Measurements from ENCODE around the gene ABCG8.
A peak's percentile ranks its signal among the peaks of the same experiment; 100 is the strongest.

ABCG8 gene

GRCh38 chr2:43855292-43855691 is 16.5 kb downstream of the ABCG8 start:
- DNase-seq (ENCODE audit: low spot score): no peak
- FAIRE-seq: no peak

GRCh38 chr2:43872151-43872550 is 33.4 kb downstream of the ABCG8 start:
- DNase-seq (ENCODE audit: low spot score) (no peak), FAIRE-seq (peak; percentile 20)

- FAIRE-seq (no peak), DNase-seq (ENCODE audit: low spot score) (no peak)
Observed at GRCh38 chr2:43874776-43875451, 36.1 kb downstream of the ABCG8 start.

GRCh38 chr2:43877782-43878464 is 39.2 kb downstream of the ABCG8 start:
- FAIRE-seq: peak; percentile 76
- peak; percentile 88 for DNase-seq (ENCODE audit: low spot score)

GRCh38 chr2:43879261-43879660 is 40.5 kb downstream of the ABCG8 start:
- no peak for FAIRE-seq
- DNase-seq (ENCODE audit: low spot score): no peak

- FAIRE-seq (no peak), DNase-seq (ENCODE audit: low spot score) (no peak)
Observed at GRCh38 chr2:43880471-43880870, 41.7 kb downstream of the ABCG8 start.

- FAIRE-seq (no peak), DNase-seq (ENCODE audit: low spot score) (no peak)
Observed at GRCh38 chr2:43880952-43881351, 42.2 kb downstream of the ABCG8 start.

DNA sequence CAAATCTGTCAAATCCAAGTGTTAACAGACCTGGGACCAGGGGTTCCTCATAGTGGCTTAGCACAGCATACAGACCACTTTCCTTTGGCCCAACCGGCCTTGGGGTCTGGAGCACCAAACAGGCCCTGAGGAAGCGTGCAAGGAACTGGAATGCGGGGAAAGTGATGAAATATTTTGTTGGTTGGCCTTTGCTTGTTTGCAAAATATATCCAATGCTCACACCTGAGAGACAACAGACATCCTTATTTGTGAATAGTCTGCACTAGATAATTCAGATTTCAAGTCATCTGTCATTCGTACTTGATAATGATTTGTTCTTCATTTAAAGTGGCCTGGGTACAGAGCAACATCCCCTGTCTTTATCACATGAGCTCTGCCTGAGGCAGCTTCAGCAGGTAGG is 43.5 kb downstream of the ABCG8 start:
- DNase-seq (ENCODE audit: low spot score) (no peak), FAIRE-seq (no peak)

GRCh38 chr2:43884689-43885088 is 45.9 kb downstream of the ABCG8 start:
- DNase-seq (ENCODE audit: low spot score): no peak
- FAIRE-seq: no peak

GRCh38 chr2:43885132-43885632 is 46.4 kb downstream of the ABCG8 start:
- FAIRE-seq: no peak

GRCh38 chr2:43887176-43887575 is 48.4 kb downstream of the ABCG8 start:
- DNase-seq (ENCODE audit: low spot score) (no peak), FAIRE-seq (no peak)

More at GRCh38 chr2:43885132-43885632, 46.4 kb downstream of the ABCG8 start:
- DNase-seq (ENCODE audit: low spot score): no peak

- DNase-seq (ENCODE audit: low spot score) (no peak), FAIRE-seq (no peak)
Observed at GRCh38 chr2:43889416-43889815, 50.6 kb downstream of the ABCG8 start.

DNA sequence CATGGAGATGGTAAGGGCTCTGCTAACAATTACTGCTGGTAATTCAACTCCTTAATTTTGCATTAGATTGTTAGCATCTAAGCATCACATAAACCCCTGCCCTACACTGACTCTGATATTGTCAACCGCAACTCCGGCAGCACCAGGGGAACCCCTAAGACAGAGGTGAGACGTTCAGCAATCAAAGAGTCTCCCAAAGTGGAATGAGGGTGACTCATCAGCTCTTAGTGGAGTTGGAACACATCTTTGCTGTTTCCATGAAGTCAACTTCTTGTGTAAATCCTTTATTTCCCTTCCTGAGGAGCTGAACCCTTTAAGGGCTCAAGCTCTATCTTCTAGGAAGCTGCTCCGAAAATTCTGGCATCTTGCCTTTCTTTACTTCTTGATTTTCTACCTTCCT is 52.1 kb downstream of the ABCG8 start:
- no peak for FAIRE-seq
- DNase-seq (ENCODE audit: low spot score): no peak

DNA sequence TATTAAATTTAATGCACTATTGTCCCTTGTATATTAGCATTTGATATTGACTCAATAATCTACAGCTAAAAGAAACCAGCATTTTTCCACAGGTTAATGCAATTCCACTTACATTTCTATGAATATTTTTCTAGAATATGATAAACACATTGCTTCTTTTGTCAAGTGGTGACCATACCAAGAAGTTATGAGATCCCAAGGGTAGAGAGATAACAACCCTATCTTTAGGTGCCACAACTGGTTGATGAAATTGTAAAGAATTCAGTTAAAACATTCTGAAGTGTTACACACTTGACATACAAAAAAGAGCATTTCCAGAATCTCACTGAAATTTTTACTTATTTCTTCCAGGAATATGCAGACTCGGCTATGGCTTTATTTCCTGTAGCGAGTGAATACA is 56.0 kb downstream of the ABCG8 start:
- FAIRE-seq (no peak), DNase-seq (ENCODE audit: low spot score) (no peak)

DNA sequence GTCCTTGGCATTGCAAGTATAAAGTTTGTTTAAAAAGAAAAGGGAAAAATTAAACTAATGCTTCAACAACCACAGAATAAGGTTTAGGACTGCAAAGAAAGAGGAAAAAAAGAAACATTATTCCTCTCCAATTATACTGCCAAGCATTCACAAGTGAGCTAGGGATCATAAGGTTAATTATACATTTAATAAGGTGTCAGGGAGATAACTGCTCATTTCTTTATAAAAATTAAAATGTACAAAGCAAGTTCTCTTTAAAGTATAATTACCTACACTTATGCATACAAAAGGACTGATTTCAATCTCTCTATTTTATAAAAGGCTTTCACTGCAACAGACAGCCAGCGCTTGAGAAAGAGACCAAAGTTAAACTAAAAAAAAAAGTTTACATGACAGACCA is 58.1 kb downstream of the ABCG8 start:
- FAIRE-seq: no peak
- DNase-seq (ENCODE audit: low spot score): no peak

GRCh38 chr2:43897492-43897891 is 58.7 kb downstream of the ABCG8 start:
- DNase-seq (ENCODE audit: low spot score) (no peak), FAIRE-seq (no peak)

DNA sequence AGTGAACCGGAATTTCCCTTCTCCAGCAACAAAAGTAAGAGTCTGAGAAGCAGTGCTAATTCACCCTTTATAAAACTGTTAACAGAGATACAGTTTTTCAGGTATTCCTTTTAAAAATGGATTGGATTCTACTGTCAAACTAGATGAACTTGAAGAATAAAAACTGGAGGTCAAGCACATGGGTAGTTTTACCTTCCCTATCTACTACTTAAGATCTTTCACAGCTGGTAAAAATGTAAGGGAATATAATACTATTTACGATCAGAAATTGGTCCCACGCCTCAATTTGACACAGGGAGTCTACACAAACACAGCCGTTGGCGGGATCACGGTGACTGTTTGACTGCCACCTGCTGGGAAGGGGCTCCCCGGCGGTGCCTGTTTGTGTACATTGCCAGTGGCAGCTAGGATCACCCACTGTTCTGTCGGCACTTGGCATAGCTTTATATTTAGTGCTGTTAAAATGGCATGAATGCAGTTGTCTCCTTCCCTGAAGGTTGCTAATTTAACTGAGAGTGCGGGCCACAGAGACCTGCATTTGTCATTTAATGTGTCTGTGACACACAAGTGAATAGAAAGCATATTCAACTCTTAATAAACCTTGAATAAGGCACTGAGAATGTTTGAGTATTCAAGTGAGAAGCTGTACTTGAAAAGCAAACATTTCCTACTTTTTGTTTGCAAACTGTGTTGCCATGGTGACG is 59.5 kb downstream of the ABCG8 start:
- DNase-seq (ENCODE audit: low spot score) (no peak), FAIRE-seq (no peak)

DNA sequence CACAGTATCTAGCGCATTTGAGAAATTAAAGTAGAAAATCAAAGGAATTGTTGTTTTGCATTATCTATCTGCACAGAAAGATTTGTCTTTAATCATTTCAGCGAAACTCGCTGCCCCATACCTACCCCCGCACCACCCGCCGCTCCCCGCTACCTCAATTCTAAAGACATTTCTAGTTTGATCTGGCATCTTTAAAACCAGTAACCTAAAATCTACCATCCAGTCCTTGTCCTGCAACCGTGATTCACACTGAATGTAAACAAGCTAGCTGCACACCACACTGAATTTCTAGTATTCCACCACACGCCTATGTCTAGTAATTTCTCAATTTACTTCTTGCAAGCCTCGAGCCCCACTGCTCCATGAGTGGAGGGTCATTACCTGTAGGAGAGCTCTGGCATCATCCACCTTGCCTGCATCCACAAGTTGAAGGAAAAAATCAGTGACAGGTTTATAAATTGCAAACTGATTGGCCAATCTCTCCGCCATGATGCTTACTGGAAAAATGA is 60.1 kb downstream of the ABCG8 start:
- FAIRE-seq (peak; percentile 32), DNase-seq (ENCODE audit: low spot score) (no peak)

- DNase-seq (ENCODE audit: low spot score): no peak
- no peak for FAIRE-seq
Observed at GRCh38 chr2:43899589-43899988, 60.8 kb downstream of the ABCG8 start.

DNA sequence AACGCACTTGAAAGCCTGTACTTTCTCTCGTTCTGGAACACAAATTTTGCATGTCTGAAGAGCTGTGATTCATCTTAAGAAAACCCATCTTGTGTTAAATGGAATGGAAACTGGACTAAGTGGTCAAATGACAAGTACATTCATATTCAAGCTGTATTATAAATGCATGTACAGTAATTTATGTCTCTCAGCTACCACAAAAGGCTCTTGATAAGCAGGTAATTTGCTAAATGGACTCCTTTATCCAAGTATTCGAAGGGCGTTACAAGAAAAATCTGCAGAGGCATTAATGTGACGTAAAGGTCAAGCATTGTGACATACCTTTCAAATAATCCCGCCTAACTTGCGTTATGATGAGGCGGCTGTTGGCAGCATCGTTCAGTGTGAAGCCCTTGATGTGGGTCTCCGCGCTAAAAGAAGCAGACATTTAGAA is 66.6 kb downstream of the ABCG8 start:
- FAIRE-seq (no peak), DNase-seq (ENCODE audit: low spot score) (no peak)

- no peak for FAIRE-seq
- no peak for DNase-seq (ENCODE audit: low spot score)
Observed at GRCh38 chr2:43905871-43906270, 67.1 kb downstream of the ABCG8 start.

DNA sequence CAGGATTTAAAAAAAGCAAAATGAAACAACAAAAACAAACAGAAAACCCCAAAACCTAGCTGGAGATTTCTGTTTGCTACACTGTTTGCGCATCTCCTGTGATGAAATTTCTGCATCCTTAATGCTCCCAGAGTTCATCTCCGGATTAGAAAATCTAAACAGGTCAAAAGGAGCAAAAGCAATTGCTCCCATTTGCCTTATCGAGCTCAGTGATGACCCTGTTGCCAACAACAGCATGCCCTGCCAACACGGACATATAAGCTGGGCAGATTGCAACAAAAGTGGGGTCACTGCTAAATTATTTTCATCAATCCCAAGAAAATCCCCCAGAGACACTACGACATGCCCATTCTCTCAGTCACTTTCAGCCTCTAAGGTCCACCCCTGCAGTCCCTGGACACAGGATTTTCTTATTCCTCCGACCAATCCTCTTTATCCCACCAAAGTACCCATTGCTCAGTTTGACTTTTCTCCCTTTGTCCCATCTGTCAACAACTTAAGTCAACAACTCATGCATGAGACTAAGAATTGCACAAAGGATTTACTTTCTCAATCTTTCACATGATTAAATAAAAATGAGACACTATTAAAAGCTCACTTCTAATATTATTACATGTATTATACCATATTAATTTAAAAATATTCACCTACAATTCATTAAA is 67.8 kb downstream of the ABCG8 start:
- DNase-seq (ENCODE audit: low spot score) (no peak), FAIRE-seq (no peak)

Data from urothelium cell line (cell line).